ENCODE results near the gene ARX.

- TF ChIP-seq CTCF (IDR thresholded peaks at IDR 0.05), result peak in 1 of 3 donors; percentile 6
- no peak for TF ChIP-seq EP300 (IDR thresholded peaks at IDR 0.05)
- TF ChIP-seq POLR2A (IDR thresholded peaks at IDR 0.05), result no peak
Measured at GRCh38 chrX:25034889-25035288, 19.1 kb upstream of the ARX start.

Measured in ovary (tissue), 3 donors.